Suprapubic skin (tissue), 4 donors: ENCODE measurements around the gene NEU1.

Experiments
- CTCF ChIP-seq, 2 donors: fragments of 200-600 bp in 1 of 2; fragments of 450-650 bp in 1 of 2; sonication (generic) in 1 of 2; IDR thresholded peaks; one replicate each; pipeline ENCODE4 v1.5.1; 2016 to 2019; ENCODE audit warnings: antibody characterized with exemption in 2 of 2, mild to moderate bottlenecking in 1 of 2, moderate library complexity in 1 of 2
- POLR2A ChIP-seq, 2 donors: fragments of 450-650 bp; IDR thresholded peaks; one replicate each; pipeline ENCODE4 v1.6.1; 2017; ENCODE audit warnings: antibody characterized with exemption in 2 of 2, mild to moderate bottlenecking in 2 of 2, moderate library complexity in 2 of 2
- POLR2AphosphoS5 ChIP-seq, 3 donors: sonication (generic); formaldehyde crosslinking; IDR thresholded peaks; one replicate each; pipeline ENCODE4 v1.6.1; 2017; ENCODE audit warnings: antibody characterized with exemption in 3 of 3

- TF ChIP-seq POLR2AphosphoS5 (IDR thresholded peaks at IDR 0.05): peak in 1 of 3 donors; percentile 16
- peak in 1 of 2 donors; percentile 23 for TF ChIP-seq POLR2A (IDR thresholded peaks at IDR 0.05)
- peak in 1 of 2 donors; percentile 12 for TF ChIP-seq CTCF (IDR thresholded peaks at IDR 0.05)
Observed at GRCh38 chr6:31897612-31898382, 35.2 kb upstream of the NEU1 start, which contains the start of gene EHMT2.
